GM21381 (cell line): ENCODE measurements around the gene SLC16A13.
A peak's percentile ranks its signal among the peaks of the same experiment; 100 is the strongest.
"Not testable (repeated sequence)": the region's sequence is repeated elsewhere in the genome, so short reads cannot be mapped to it uniquely, and the experiment has no call there.

ENCODE experiments used
- ATAC-seq: cut with Tn5 transposase; IDR thresholded peaks from one replicate; pipeline ENCODE4 v1.9.1; 2021; ENCODE audit warnings: mild to moderate bottlenecking, moderate library complexity; ENCODE audit not compliant: unreplicated experiment

SLC16A13 gene

GRCh38 chr17:7026471-7027115 is 9.2 kb upstream of the SLC16A13 start:
- no peak for ATAC-seq

- no peak for ATAC-seq
Observed at GRCh38 chr17:7027335-7027734, 8.5 kb upstream of the SLC16A13 start.

- ATAC-seq, result no peak
Observed at GRCh38 chr17:7029096-7029495, 6.7 kb upstream of the SLC16A13 start.

GRCh38 chr17:7029659-7030058 is 6.2 kb upstream of the SLC16A13 start:
- no peak for ATAC-seq

GRCh38 chr17:7034955-7035590 is 742 bp upstream of the SLC16A13 start:
- peak; percentile 4 for ATAC-seq

- no peak for ATAC-seq
Observed at GRCh38 chr17:7038025-7038862, 2.4 kb downstream of the SLC16A13 start.

GRCh38 chr17:7039832-7040231 is 4.0 kb downstream of the SLC16A13 start:
- no peak for ATAC-seq

GRCh38 chr17:7041607-7042500 is 6.0 kb downstream of the SLC16A13 start:
- ATAC-seq, result no peak

GRCh38 chr17:7042501-7043181 is 6.8 kb downstream of the SLC16A13 start:
- no peak for ATAC-seq

GRCh38 chr17:7043182-7043496 is 7.3 kb downstream of the SLC16A13 start:
- no peak for ATAC-seq

- no peak for ATAC-seq
Observed at GRCh38 chr17:7043497-7044198, 7.8 kb downstream of the SLC16A13 start, which contains the start of gene SLC16A11. TSS of gene SLC16A11 (minus strand) at chr17:7044092. CDS start at chr17:7043513, 579 bp downstream.

GRCh38 chr17:7045492-7046126 is 9.8 kb downstream of the SLC16A13 start:
- ATAC-seq, result no peak

GRCh38 chr17:7046127-7046724 is 10.4 kb downstream of the SLC16A13 start:
- no peak for ATAC-seq

- ATAC-seq, result not testable (repeated sequence)
Observed at GRCh38 chr17:7046725-7047397, 11.0 kb downstream of the SLC16A13 start.

- ATAC-seq, result no peak
Observed at GRCh38 chr17:7047566-7047965, 11.8 kb downstream of the SLC16A13 start.

- ATAC-seq, result no peak
Observed at GRCh38 chr17:7048968-7049367, 13.2 kb downstream of the SLC16A13 start.

GRCh38 chr17:7050583-7050982 is 14.8 kb downstream of the SLC16A13 start:
- not testable (repeated sequence) for ATAC-seq

- no peak for ATAC-seq
Observed at GRCh38 chr17:7056386-7056785, 20.6 kb downstream of the SLC16A13 start.
